Fibroblast of pulmonary artery (primary cell): Measurements from ENCODE around the gene ECI2.
A peak's percentile ranks its signal among the peaks of the same experiment; 100 is the strongest.

Experiments
- DNase-seq: peaks from one replicate; pipeline ENCODE4 v3.0.0-alpha.2; 2010; ENCODE audit warnings: low read depth
- H3K4me3 ChIP-seq: replicated peaks from 2 replicates; pipeline ENCODE4 v1.5.1; 2011; ENCODE audit warnings: low read depth, mild to moderate bottlenecking, control low read depth, low read length, moderate library complexity
- TF ChIP-seq, protein P1 (sequence below): IDR thresholded peaks from 2 replicates; pipeline ENCODE4 v1.5.1; 2011; ENCODE audit warnings: mild to moderate bottlenecking, control low read depth, low read length, inconsistent platforms; ENCODE audit errors: missing control alignments

ECI2 gene

GRCh38 chr6:4163408-4164116 lies 28.2 kb upstream of the ECI2 start:
- DNase-seq, result no peak
- TF ChIP-seq, protein P1, sequence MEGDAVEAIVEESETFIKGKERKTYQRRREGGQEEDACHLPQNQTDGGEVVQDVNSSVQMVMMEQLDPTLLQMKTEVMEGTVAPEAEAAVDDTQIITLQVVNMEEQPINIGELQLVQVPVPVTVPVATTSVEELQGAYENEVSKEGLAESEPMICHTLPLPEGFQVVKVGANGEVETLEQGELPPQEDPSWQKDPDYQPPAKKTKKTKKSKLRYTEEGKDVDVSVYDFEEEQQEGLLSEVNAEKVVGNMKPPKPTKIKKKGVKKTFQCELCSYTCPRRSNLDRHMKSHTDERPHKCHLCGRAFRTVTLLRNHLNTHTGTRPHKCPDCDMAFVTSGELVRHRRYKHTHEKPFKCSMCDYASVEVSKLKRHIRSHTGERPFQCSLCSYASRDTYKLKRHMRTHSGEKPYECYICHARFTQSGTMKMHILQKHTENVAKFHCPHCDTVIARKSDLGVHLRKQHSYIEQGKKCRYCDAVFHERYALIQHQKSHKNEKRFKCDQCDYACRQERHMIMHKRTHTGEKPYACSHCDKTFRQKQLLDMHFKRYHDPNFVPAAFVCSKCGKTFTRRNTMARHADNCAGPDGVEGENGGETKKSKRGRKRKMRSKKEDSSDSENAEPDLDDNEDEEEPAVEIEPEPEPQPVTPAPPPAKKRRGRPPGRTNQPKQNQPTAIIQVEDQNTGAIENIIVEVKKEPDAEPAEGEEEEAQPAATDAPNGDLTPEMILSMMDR, result no peak
- no peak overlapping the region for H3K4me3 ChIP-seq

- H3K4me3 ChIP-seq, result no peak overlapping the region
- no peak for DNase-seq
- TF ChIP-seq, protein P1, result no peak
Measured at GRCh38 chr6:4162370-4162769, 27.0 kb upstream of the ECI2 start.

DNA sequence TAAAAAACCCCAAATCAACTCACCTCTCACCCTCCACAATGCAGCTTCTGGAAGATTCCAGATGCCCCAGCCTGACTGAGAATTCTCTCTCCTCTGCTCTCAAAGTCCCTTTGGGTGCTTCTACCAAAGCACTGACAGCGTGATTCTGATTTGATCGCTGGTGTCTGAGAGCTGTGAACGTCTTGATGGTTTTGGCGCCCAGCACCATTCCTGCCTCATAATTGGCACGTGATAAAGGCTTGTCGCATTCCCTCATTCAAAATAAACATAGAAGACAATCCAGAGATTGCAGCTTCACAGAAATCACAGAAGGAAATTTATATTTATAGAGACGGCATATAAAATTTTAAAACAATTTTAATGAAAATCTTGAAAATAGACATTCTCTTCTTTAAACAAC lies 24.1 kb upstream of the ECI2 start:
- TF ChIP-seq, protein P1, result no peak
- no peak overlapping the region for H3K4me3 ChIP-seq
- no peak for DNase-seq

GRCh38 chr6:4157506-4157905 lies 22.1 kb upstream of the ECI2 start:
- no peak for DNase-seq
- TF ChIP-seq, protein P1, result no peak
- no peak overlapping the region for H3K4me3 ChIP-seq

- DNase-seq, result peak; percentile 89
- TF ChIP-seq, protein P1, result peak; percentile 87
- no peak overlapping the region for H3K4me3 ChIP-seq
Measured at GRCh38 chr6:4155848-4156466, 20.6 kb upstream of the ECI2 start.

DNA sequence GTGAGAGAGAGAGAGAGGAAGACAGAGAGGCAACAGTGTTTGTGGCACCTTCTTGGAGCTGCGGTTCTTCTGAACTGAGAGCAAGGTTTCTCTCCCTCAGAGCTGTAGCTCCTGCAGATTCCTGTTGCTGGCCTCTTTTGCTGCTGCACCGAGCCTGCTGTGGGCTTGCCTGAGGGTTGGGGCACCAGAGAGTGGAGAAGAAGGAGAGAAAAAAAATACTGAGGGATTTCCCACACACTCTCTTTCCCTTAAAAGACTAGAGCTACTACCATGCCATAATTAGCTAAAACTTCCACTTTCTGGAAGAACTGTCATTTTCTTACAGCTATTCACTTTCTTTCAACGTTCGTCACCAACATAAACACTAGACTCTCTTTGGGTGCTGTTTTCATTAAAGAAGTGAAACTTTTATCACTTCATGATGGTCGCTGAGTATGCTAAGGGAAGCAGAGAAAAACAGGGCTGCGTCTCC lies 18.2 kb upstream of the ECI2 start:
- no peak overlapping the region for H3K4me3 ChIP-seq
- no peak for DNase-seq
- TF ChIP-seq, protein P1, result no peak
